ENCODE data around the gene DEFB131A. TPM values are rescaled to one million over a fixed set of nuclear protein-coding genes. Genes with fewer than 3 reads are reported as not detected.

Gene DEFB131A
- polyA plus RNA-seq, 3 donors from 2014 or later, result not detected

Other genes with a start within 250 kb of the DEFB131A start
- not detected for gene USP17L10, start 233.8 kb upstream of the DEFB131A start, polyA plus RNA-seq
- gene USP17L11, start 229.0 kb upstream of the DEFB131A start, polyA plus RNA-seq, result not detected
- not detected for gene USP17L12, start 224.3 kb upstream of the DEFB131A start, polyA plus RNA-seq
- gene USP17L13, start 219.5 kb upstream of the DEFB131A start, polyA plus RNA-seq, result not detected
- not detected for gene USP17L15, start 210.0 kb upstream of the DEFB131A start, polyA plus RNA-seq
- not detected for gene USP17L17, start 200.5 kb upstream of the DEFB131A start, polyA plus RNA-seq
- gene USP17L18, start 195.8 kb upstream of the DEFB131A start, polyA plus RNA-seq, result not detected
- not detected for gene USP17L19, start 191.0 kb upstream of the DEFB131A start, polyA plus RNA-seq
- gene USP17L20, start 186.3 kb upstream of the DEFB131A start, polyA plus RNA-seq, result not detected
- gene USP17L21, start 181.5 kb upstream of the DEFB131A start, polyA plus RNA-seq, result not detected
- gene USP17L22, start 176.8 kb upstream of the DEFB131A start, polyA plus RNA-seq, result not detected
- gene USP17L24, start 119.2 kb upstream of the DEFB131A start, polyA plus RNA-seq, result not detected
- not detected for gene USP17L25, start 114.5 kb upstream of the DEFB131A start, polyA plus RNA-seq
- not detected for gene USP17L26, start 109.8 kb upstream of the DEFB131A start, polyA plus RNA-seq
- not detected for gene USP17L5, start 105.0 kb upstream of the DEFB131A start, polyA plus RNA-seq
- not detected for gene USP17L27, start 100.3 kb upstream of the DEFB131A start, polyA plus RNA-seq
- not detected for gene USP17L28, start 95.5 kb upstream of the DEFB131A start, polyA plus RNA-seq
- gene USP17L29, start 90.8 kb upstream of the DEFB131A start, polyA plus RNA-seq, result not detected
- gene USP17L30, start 81.3 kb upstream of the DEFB131A start, polyA plus RNA-seq, result not detected